ENCODE data around the gene PLEKHM3. TPM values are rescaled to one million over a fixed set of nuclear protein-coding genes. Genes with fewer than 3 reads are reported as not detected.

The PLEKHM3 gene
- total and polyA plus RNA-seq, 2 of the 13 experiments (the other 11 are each of a cell fraction or from before 2014, with no cell fraction given) = 4.5 to 4.7 TPM

GRCh38 chr2:207819839-207820784, 205.2 kb downstream of the PLEKHM3 start (continued):
- TF ChIP-seq ZNF513 (CRISPR knock-in tag; conservative IDR thresholded peaks at IDR 0.05) (no peak), WIZ (CRISPR knock-in tag; IDR thresholded peaks at IDR 0.05) (peak; percentile 24; the same call in 1 of the 2 replicates), ZBTB3 (CRISPR knock-in tag; IDR thresholded peaks at IDR 0.05; ENCODE audit: borderline replicate concordance, low read depth) (0 out of 2 replicates have a peak, but pooled peaks have one; percentile 62), EP300 (IDR thresholded peaks at IDR 0.05; ENCODE audit: low read depth in 2 of 2, low read length in 2 of 2) (peak in 1 of 2 experiments; percentile 83; a peak in 3 of 4 replicates), EP300 (CRISPR knock-in tag; IDR thresholded peaks at IDR 0.05; ENCODE audit: borderline replicate concordance) (peak; percentile 78), RARA (CRISPR knock-in tag; IDR thresholded peaks at IDR 0.05) (peak; percentile 89), BORCS8-MEF2B (CRISPR knock-in tag; IDR thresholded peaks at IDR 0.05) (peak; percentile 65; the same call in 1 of the 2 replicates), DBP (CRISPR knock-in tag; IDR thresholded peaks at IDR 0.05; ENCODE audit: not compliant biosample characterization) (no peak), MAFK (conservative IDR thresholded peaks at IDR 0.05 in 1 of 2, IDR thresholded peaks at IDR 0.05 in 1 of 2; ENCODE audit: low read length in 2 of 2) (no peak), ZNF562 (CRISPR knock-in tag; IDR thresholded peaks at IDR 0.05; ENCODE audit: borderline replicate concordance) (no peak), ZBTB7B (CRISPR knock-in tag; IDR thresholded peaks at IDR 0.05) (no peak; the same call in 1 of the 2 replicates), MLLT10 (CRISPR knock-in tag; IDR thresholded peaks at IDR 0.05) (no peak), ZNF282 (IDR thresholded peaks at IDR 0.05; ENCODE audit: partially characterized antibody) (no peak), TFAP4 (IDR thresholded peaks at IDR 0.05; ENCODE audit: borderline replicate concordance, low read depth) (peak; percentile 66; the same call in 1 of the 2 replicates), NAIF1 (CRISPR knock-in tag; IDR thresholded peaks at IDR 0.05; ENCODE audit: borderline replicate concordance) (no peak), ZNF33A (CRISPR knock-in tag; IDR thresholded peaks at IDR 0.05; ENCODE audit: borderline replicate concordance) (no peak), SP1 (IDR thresholded peaks at IDR 0.05) (no peak), SP1 (CRISPR knock-in tag; IDR thresholded peaks at IDR 0.05) (peak; percentile 79), NCOA2 (CRISPR knock-in tag; IDR thresholded peaks at IDR 0.05) (peak; percentile 87), ZNF367 (CRISPR knock-in tag; IDR thresholded peaks at IDR 0.05; ENCODE audit: borderline replicate concordance) (no peak), CENPT (CRISPR knock-in tag; IDR thresholded peaks at IDR 0.05; ENCODE audit: low read depth) (no peak), HIVEP1 (CRISPR knock-in tag; IDR thresholded peaks at IDR 0.05) (no peak), BATF2 (CRISPR knock-in tag; IDR thresholded peaks at IDR 0.05) (no peak), GLMP (CRISPR knock-in tag; IDR thresholded peaks at IDR 0.05; ENCODE audit: borderline replicate concordance) (no peak), ZC3H4 (CRISPR knock-in tag; IDR thresholded peaks at IDR 0.05; ENCODE audit: borderline replicate concordance) (peak; percentile 66; the same call in 1 of the 2 replicates)

Measured in HepG2 (cell line).